Stimulated activated naive CD8-positive, alpha-beta T cell treated with anti-CD3 and anti-CD28 coated beads, Interleukin-15, Interleukin-2, amounts not matched to agents 100 U/mL and 50 U/mL, for 24 hours (primary cell): ENCODE results near the gene CDH4.
"Not testable (repeated sequence)": the region's sequence is repeated elsewhere in the genome, so short reads cannot be mapped to it uniquely, and the experiment has no call there.

Experiments
- ATAC-seq: fragments of 150-1000 bp; cut with Tn5 transposase; one replicate; pipeline ENCODE4 v1.10.0; 2021
- DNase-seq: peaks from one replicate; pipeline ENCODE4 v3.0.0; 2021

CDH4 gene

GRCh38 chr20:61846074-61846473, 594.0 kb downstream of the CDH4 start:
- DNase-seq, result no peak
- ATAC-seq, result no peak

- ATAC-seq (no peak), DNase-seq (no peak)
These were observed 594.8 kb downstream of the CDH4 start for GRCh38 chr20:61846741-61847419.

- no peak for DNase-seq
- no peak for ATAC-seq
These were observed 595.3 kb downstream of the CDH4 start for GRCh38 chr20:61847420-61847748.

- no peak for ATAC-seq
These were observed 595.9 kb downstream of the CDH4 start for GRCh38 chr20:61847986-61848385.

GRCh38 chr20:61848851-61849250, 596.8 kb downstream of the CDH4 start:
- no peak for DNase-seq
- no peak for ATAC-seq

More at GRCh38 chr20:61847986-61848385, 595.9 kb downstream of the CDH4 start:
- no peak for DNase-seq

- DNase-seq (no peak), ATAC-seq (no peak)
These were observed 597.3 kb downstream of the CDH4 start for GRCh38 chr20:61849376-61849775.

GRCh38 chr20:61849822-61850221, 597.8 kb downstream of the CDH4 start:
- no peak for ATAC-seq
- DNase-seq, result no peak

GRCh38 chr20:61850457-61850856, 598.4 kb downstream of the CDH4 start:
- DNase-seq (no peak), ATAC-seq (no peak)

- ATAC-seq (no peak), DNase-seq (no peak)
These were observed 599.2 kb downstream of the CDH4 start for GRCh38 chr20:61850926-61851900.

- ATAC-seq, result no peak
- DNase-seq, result no peak
These were observed 600.4 kb downstream of the CDH4 start for GRCh38 chr20:61852268-61853072.

- ATAC-seq (no peak), DNase-seq (no peak)
These were observed 601.3 kb downstream of the CDH4 start for GRCh38 chr20:61853073-61854005.

GRCh38 chr20:61854538-61854937, 602.5 kb downstream of the CDH4 start:
- not testable (repeated sequence) for ATAC-seq, DNase-seq

- ATAC-seq, result no peak
- no peak for DNase-seq
These were observed 603.2 kb downstream of the CDH4 start for GRCh38 chr20:61855286-61855685.

GRCh38 chr20:61856626-61857413, 604.8 kb downstream of the CDH4 start:
- DNase-seq (no peak), ATAC-seq (no peak)

GRCh38 chr20:61857414-61857775, 605.3 kb downstream of the CDH4 start:
- ATAC-seq (no peak), DNase-seq (no peak)

- no peak for DNase-seq
These were observed 605.8 kb downstream of the CDH4 start for GRCh38 chr20:61857884-61858283.

GRCh38 chr20:61859767-61860166, 607.7 kb downstream of the CDH4 start:
- DNase-seq (no peak), ATAC-seq (no peak)

More at GRCh38 chr20:61857884-61858283, 605.8 kb downstream of the CDH4 start:
- no peak for ATAC-seq

- DNase-seq (no peak), ATAC-seq (no peak)
These were observed 608.4 kb downstream of the CDH4 start for GRCh38 chr20:61860260-61860987.

- DNase-seq, result no peak
- no peak for ATAC-seq
These were observed 609.2 kb downstream of the CDH4 start for GRCh38 chr20:61861054-61861841.
